NCI-H2107 treated with DMSO at 0.1 percent for 48 hours (cell line): ENCODE measurements around the gene EVA1A.

Experiments
- DNase-seq: peaks from one replicate; lab custom pipeline; 2025; ENCODE audit not compliant: unreplicated experiment; lab: John Stamatoyannopoulos, UW

Gene EVA1A

GRCh38 chr2:75564026-75564688 lies 3.4 kb upstream of the EVA1A start:
- DNase-seq, result no peak

DNA sequence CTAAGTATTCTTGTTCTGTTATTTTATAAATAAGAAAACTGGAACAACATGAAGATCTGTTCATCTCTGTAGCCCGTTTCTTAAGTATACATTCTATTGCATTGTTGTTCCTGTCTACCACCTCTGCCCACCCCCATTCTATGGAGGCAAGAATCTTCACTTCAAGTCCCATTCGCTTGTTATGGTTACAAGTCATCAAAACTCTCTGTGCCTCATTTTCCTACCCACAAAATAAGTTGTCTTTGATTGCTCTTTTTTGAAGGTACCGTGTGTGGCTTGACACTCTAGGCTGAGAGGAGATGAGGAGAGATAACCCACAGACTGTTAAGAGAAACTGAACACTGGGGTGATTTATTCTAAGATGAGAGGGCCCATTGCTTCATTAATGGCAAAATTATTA lies 2.9 kb upstream of the EVA1A start:
- no peak for DNase-seq

DNA sequence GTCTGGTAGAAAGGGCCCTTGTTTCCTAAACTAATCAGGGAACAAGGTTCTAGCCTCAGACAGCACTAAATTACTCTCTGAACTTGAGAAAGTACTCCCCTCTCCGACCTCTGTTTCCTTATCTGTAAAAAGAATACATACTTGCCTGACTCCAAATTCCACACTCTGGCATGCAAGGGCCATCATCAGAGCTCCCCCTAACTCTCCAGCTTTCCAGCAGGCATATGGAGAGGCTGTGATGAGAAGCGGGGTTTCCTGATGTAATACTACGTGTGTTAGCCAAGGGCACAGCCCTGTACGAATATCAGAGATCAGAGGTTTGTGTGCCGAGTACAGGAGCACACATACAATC lies 1.8 kb upstream of the EVA1A start:
- no peak for DNase-seq

GRCh38 chr2:75561566-75562512 lies 1.1 kb upstream of the EVA1A start:
- no peak for DNase-seq

DNA sequence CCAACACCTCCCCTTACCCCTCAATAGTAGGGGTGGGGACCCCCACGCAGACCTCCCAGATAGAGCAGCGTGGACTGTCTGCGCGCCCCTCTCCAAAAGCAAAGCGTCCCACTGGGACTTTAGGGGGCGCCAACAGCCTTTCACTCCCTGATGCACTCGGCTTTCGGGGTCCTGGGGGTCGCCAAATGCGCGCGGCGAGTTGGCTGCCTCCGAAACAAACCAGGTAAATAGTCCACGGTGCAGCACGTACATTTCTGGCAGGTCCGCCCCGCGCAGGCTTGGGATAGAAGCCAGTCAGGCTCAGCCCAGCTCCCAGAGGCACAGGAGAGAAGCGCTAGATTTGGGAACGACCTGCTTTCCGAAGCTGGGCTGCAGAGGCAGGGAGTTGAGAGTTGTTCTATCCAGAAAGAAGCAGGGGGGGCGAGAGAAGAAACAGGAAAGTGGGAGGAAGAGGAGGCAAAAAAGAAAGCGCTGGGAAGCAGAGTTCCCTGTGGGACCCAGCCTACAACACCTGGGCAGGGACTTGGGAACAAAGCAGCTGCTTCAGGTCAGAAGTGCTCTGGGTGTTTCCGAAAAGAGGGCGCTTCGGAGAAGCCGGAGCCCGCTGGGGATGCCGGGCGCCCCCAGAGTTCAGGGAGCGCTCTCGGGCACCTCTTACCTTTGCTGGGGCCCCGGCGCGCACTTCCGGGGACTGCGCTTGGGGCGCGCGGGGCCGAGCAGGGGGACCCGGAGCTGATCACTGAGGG lies 544 bp downstream of the EVA1A start:
- DNase-seq, result no peak

DNA sequence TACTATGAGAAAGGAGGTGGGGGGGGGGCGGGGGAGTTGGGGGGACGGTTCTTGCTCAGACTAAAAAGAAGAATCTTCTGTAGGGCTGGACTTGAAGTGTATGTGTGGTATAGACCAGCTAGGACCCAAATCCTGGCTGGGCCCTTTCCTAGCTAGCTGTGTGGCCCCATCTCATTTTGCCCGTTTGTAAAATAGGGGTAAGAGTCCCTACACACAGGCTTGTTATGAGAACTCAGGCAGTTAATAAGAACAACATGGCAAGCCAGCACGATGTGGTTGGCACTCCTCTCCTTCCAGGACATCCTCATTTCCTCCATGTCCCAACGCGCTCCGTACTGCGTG lies 1.1 kb downstream of the EVA1A start:
- DNase-seq, result no peak

- DNase-seq, result no peak
Measured at GRCh38 chr2:75558786-75559679, 1.7 kb downstream of the EVA1A start.

DNA sequence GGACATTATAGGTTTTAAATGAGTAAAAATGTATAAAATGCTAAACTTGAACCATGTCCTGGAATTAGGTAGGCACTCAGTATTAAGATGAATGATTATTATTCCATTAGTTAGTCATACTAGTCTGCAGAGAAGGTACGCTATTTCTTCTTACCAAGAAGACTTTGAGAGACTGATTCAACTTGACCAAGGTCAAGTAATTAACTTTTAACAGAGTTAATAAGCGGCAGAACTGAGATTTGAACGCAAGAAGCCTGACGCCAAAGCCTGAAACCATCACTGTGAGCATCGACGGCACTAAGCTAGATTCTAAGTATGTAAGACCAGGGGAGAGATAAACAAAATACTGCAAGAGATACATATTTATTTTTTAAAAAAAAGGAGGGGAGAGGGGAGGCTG lies 2.6 kb downstream of the EVA1A start:
- DNase-seq, result no peak

- no peak for DNase-seq
Measured at GRCh38 chr2:75557474-75558133, 3.1 kb downstream of the EVA1A start.

DNA sequence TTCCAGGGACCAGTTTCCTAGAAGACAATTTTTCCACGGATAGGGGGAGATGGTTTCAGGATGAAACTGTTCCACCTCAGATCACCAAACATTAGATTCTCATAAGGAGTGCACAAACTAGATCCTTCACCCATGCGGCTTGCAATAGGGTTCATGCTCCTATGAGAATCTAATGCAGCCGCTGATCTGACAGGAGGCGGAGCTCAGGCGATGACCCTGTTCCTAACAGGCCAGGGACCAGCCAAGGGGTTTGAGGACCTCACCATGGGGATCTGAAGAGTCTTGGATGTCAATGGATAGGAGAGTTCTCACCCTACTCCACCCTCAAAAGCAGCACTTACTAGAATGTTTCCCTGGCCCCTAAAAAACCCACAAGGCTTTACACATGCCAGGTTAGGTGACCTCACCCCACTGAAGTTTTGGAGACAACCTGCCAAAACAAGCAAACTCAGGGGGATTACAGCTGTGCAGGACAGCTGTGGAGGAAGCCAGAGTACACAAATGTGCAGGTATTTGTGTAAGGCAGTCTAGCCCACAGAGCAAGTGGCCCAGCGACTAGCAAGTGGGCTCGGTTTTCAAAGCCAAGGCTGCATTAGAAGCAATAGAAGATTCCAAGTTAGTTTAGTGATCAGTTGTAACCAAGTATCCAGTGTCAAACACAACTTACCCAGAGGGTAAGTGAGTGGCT lies 3.9 kb downstream of the EVA1A start:
- no peak for DNase-seq

DNA sequence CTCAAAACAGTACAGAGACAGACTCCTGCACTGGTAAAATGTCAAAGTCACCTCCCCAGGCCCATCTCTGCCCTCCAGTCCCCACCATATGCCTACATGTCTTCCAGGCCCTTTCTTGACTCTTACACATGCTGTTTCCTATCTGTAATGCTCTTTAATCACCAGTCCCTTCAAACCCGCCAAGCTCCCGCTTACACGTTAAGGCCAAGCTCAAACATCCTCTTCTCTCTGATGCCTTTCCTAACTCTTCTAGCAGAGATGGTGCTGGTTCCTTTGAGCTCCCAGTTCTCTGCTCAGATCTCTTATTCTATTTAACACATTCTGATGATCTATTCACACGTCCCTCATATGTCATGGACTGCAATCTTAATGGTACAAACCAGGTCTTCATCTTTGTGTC lies 5.0 kb downstream of the EVA1A start:
- DNase-seq, result no peak

DNA sequence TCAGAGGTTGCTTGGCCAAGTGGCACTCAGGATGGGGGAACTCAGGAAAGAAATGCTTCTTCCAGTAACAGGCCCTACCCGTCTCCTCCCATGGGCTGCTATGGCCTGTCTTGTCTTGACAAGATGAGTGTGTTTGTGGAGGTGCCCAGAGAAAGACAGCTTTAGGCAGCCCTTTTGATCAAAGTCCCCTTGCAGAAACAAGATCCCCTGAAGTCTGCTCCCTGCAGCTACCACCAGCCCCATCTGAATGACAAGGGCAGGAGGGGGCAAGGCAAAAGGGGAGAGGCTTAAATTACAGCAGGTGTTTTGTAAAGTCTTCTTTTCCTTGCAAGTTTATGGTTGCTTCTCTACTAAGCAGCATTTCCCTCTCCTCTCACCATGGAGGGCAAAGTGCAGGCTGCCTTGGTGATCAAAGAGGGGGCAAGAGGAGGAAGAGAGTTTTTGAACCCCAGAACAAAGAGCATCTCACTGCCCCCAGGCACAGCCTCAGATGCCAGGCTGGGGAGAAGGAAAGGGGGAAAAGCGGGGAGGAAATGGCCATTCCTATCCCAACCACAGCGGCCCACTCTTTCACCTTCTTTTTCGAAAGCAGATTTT lies 6.7 kb downstream of the EVA1A start:
- no peak for DNase-seq

DNA sequence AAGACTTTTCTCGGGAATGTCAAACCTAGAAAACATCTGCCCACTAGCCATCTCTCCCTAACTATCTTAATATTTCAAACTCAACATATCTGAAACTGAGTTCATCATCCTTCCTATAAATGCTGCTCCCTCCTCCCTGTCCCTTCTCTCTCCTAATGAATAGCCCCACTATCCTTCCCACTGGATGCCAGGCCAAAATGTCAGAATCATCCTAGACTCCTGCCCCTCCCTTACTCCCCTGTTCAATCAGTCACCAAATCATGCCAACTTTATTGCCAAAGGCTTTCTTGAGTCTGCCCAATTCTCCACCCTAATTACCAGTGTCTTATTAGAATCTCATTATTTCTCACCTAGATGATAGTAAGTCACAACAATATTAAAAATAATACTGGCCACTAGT lies 8.5 kb downstream of the EVA1A start:
- DNase-seq, result no peak

DNA sequence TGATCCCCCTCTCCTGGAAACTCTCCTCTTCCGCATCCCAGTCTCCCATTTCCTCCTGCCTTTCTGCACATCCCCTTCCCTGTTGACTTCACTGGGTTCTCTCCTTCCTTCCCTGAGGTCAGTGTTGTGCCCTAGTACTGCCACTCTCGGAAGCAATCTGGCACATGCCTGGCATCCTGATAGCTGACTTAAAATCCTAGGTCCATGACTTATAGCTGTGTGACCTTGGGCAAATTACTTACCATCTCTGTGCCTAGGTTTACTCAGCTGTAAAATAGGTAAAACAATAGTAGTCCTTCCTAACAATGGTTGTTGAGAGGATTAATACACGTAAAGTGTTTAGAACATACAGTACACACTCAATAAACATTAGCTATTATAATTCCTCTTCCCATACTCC lies 9.3 kb downstream of the EVA1A start:
- no peak for DNase-seq

GRCh38 chr2:75549401-75550253 lies 11.1 kb downstream of the EVA1A start:
- DNase-seq, result no peak

GRCh38 chr2:75548036-75548573 lies 12.6 kb downstream of the EVA1A start:
- DNase-seq, result no peak

DNA sequence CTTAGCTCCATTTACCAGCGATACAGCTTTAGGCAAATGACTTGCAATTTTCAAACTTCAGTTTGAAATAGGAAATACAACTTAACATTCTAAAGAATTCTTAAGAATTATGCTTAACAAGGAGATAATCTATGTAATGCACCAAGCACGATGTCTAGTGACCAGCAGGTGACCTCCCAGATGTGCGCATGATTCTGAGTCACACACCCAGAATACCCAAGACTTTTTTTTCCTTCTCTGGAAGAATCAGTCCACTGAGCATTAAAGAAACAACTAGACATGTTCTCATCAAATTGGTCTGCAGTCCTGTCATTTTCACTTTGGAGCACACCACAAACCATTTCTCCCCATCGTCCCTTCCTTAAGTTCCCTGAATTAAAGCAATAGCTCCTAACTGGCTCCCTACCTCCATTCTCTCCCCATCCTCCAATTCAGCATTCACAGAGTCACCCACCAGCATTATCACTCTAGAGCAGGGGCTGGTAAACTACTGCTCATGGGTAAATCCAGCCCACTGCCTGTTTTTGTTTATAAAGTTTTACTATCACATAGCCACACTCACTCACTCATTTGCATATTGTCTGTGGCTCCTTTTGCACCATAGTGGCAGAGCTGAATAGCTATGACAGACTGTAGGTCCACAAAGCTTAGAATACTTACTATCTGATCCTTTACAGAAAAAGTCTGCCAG lies 13.2 kb downstream of the EVA1A start:
- no peak for DNase-seq

DNA sequence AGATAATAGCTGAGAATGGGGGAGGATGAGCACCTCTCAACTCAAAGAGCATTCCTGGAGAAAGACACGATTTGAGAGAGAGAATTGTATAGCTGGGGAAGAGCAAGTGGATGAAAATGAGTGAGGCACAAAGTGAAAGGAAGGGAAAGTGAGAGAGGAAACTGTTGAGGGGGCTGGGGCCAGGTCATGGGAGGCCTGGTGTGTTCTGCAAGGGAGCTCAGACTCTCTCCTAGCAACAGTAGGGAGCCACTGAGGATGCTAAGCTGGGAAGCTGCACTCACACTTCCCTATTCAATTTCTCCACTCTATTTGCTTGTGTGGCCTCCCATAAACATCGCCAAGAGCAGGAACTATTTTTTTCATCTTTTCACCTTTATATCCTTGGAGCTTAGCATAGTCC lies 14.8 kb downstream of the EVA1A start:
- DNase-seq, result no peak
